Measurements from ENCODE around the gene RAB14.

GRCh38 chr9:121234832-121235161, 33.1 kb upstream of the RAB14 start:
- TF ChIP-seq POLR2AphosphoS5 (IDR thresholded peaks at IDR 0.05): no peak
- no peak for TF ChIP-seq POLR2A (IDR thresholded peaks at IDR 0.05)
